Neural cell (in vitro differentiated cells): Measurements from ENCODE around the gene EDRF1. TPM values are rescaled to one million over a fixed set of nuclear protein-coding genes. Genes with fewer than 3 reads are reported as not detected.

ENCODE experiments used
- H2AFZ ChIP-seq: fragments of 200-600, 300-800 bp; sonication (generic), shearing (Covaris generic); 2 replicates; pipeline ENCODE4 v1.6.0; 2014; ENCODE audit warnings: low read depth, mild to moderate bottlenecking, antibody characterized with exemption, low read length, moderate library complexity
- H3F3A ChIP-seq: fragments of 200-600 bp; shearing (Covaris generic); 2 replicates; pipeline ENCODE4 v1.6.1; 2016; ENCODE audit warnings: mild to moderate bottlenecking, moderate library complexity, mixed read lengths, antibody characterized with exemption, low read length; ENCODE audit not compliant: insufficient read depth, poor library complexity, severe bottlenecking
- H3K27ac ChIP-seq: fragments of 200-600, 300-800 bp; sonication (generic), shearing (Covaris generic); 2 replicates; pipeline ENCODE4 v1.5.1; 2014; ENCODE audit warnings: mild to moderate bottlenecking, low read length, moderate library complexity
- H3K27me3 ChIP-seq: fragments of 300-800, 200-600 bp; sonication (generic), shearing (Covaris generic); 2 replicates; pipeline ENCODE4 v1.6.0; 2014; ENCODE audit warnings: mild to moderate bottlenecking, low read depth, low read length, moderate library complexity; ENCODE audit not compliant: insufficient read depth
- H3K36me3 ChIP-seq: fragments of 300-800, 200-600 bp; sonication (generic), shearing (Covaris generic); 2 replicates; pipeline ENCODE4 v1.5.1; 2014; ENCODE audit warnings: mild to moderate bottlenecking, antibody characterized with exemption, low read length, moderate library complexity; ENCODE audit not compliant: insufficient read depth
- H3K4me2 ChIP-seq: fragments of 300-800, 200-600 bp; sonication (generic), shearing (Covaris generic); 2 replicates; pipeline ENCODE4 v1.6.0; 2014; ENCODE audit warnings: mild to moderate bottlenecking, low read length
- H3K4me3 ChIP-seq: fragments of 300-800, 200-600 bp; sonication (generic), shearing (Covaris generic); 2 replicates; pipeline ENCODE4 v1.5.1; 2014; ENCODE audit warnings: mild to moderate bottlenecking, low read length, moderate library complexity
- H3K79me2 ChIP-seq: fragments of 200-600 bp; shearing (Covaris generic); replicated peaks from 2 replicates; pipeline ENCODE4 v1.6.0; 2014; ENCODE audit warnings: mild to moderate bottlenecking, low read length, moderate library complexity; ENCODE audit not compliant: insufficient read depth
- H3K9ac ChIP-seq: fragments of 300-800, 200-600 bp; sonication (generic), shearing (Covaris generic); 2 replicates; pipeline ENCODE4 v1.6.1; 2016; ENCODE audit warnings: mild to moderate bottlenecking, low read length, mixed read lengths
- H3K9me2 ChIP-seq: fragments of 200-600 bp; shearing (Covaris generic); 2 replicates; pipeline ENCODE4 v1.6.1; 2016; ENCODE audit warnings: mild to moderate bottlenecking, low read length, mixed read lengths; ENCODE audit not compliant: insufficient read depth
- H3K9me3 ChIP-seq: fragments of 200-600, 300-800 bp; sonication (generic), shearing (Covaris generic); 2 replicates; pipeline ENCODE4 v1.6.1; 2016; ENCODE audit warnings: mild to moderate bottlenecking, mixed run types, low read length, moderate library complexity, mixed read lengths
- H4K20me1 ChIP-seq: fragments of 200-600 bp; shearing (Covaris generic); 2 replicates; pipeline ENCODE4 v1.6.1; 2016; ENCODE audit warnings: mild to moderate bottlenecking, mixed run types; ENCODE audit not compliant: insufficient read depth
- CTCF ChIP-seq: fragments of 450-650 bp; IDR thresholded peaks from 2 replicates; pipeline ENCODE4 v1.5.1; 2014; ENCODE audit warnings: antibody characterized with exemption, mild to moderate bottlenecking, moderate library complexity; ENCODE audit not compliant: poor library complexity, severe bottlenecking
- EP300 ChIP-seq: fragments of 450-650 bp; conservative IDR thresholded peaks from 2 replicates; pipeline ENCODE4 v1.6.1; 2014; ENCODE audit warnings: antibody characterized with exemption, mild to moderate bottlenecking, moderate library complexity; ENCODE audit not compliant: poor library complexity, severe bottlenecking
- EZH2 ChIP-seq: fragments of 200-600, 300-800 bp; shearing (Covaris generic), sonication (generic); IDR thresholded peaks from 2 replicates; pipeline ENCODE4 v1.6.1; 2014; ENCODE audit warnings: antibody characterized with exemption, low read length, borderline replicate concordance, mild to moderate bottlenecking; ENCODE audit not compliant: insufficient read depth, poor library complexity, severe bottlenecking
- MXI1 ChIP-seq: fragments of 450-650 bp; conservative IDR thresholded peaks from 2 replicates; pipeline ENCODE4 v1.6.1; 2014; ENCODE audit warnings: antibody characterized with exemption, mild to moderate bottlenecking; ENCODE audit not compliant: poor library complexity, severe bottlenecking
- POLR2AphosphoS5 ChIP-seq: IDR thresholded peaks from 2 replicates; pipeline ENCODE4 v1.6.1; 2012
- RAD21 ChIP-seq: fragments of 450-650 bp; conservative IDR thresholded peaks from 2 replicates; pipeline ENCODE4 v1.6.1; 2014; ENCODE audit warnings: antibody characterized with exemption, mild to moderate bottlenecking, moderate library complexity
- REST ChIP-seq: IDR thresholded peaks from 2 replicates; pipeline ENCODE4 v1.6.1; 2012; ENCODE audit warnings: borderline replicate concordance
- SMC3 ChIP-seq: fragments of 450-650 bp; conservative IDR thresholded peaks from 2 replicates; pipeline ENCODE4 v1.6.1; 2014; ENCODE audit warnings: antibody characterized with exemption, mild to moderate bottlenecking, moderate library complexity; ENCODE audit not compliant: poor library complexity
- TAF1 ChIP-seq: IDR thresholded peaks from 2 replicates; pipeline ENCODE4 v1.6.1; 2012; ENCODE audit warnings: low read depth
- polyA plus RNA-seq: library from polyadenylated mRNA; depleted of rRNA; stranded (reverse); fragments of >200 nt; gene quantifications from 2 replicates; pipeline ENCODE4 v1.2.3, GENCODE V29; 2014

EDRF1 gene
- polyA plus RNA-seq, 1 donor from 2014 or later: 54.1 TPM

GRCh38 chr10:125699562-125700143 is 19.9 kb upstream of the EDRF1 start:
- Histone ChIP-seq H3K4me3 (no peak overlapping the region), H4K20me1 (no peaks in the 10 kb centered on the region), H3K36me3 (no peaks in the 10 kb centered on the region)

GRCh38 chr10:125700355-125700911 is 19.1 kb upstream of the EDRF1 start:
- Histone ChIP-seq H4K20me1 (no peaks in the 10 kb centered on the region), H3K9me3 (no peaks in the 10 kb centered on the region), H3K27me3 (no peaks in the 10 kb centered on the region), H2AFZ (no peak overlapping the region), H3K27ac (no peak overlapping the region), H3F3A (no peaks in the 10 kb centered on the region), H3K4me3 (no peak overlapping the region), H3K79me2 (no peaks in the 10 kb centered on the region), H3K9me2 (no peaks in the 10 kb centered on the region), H3K4me2 (no peak overlapping the region), H3K9ac (no peak overlapping the region), H3K36me3 (no peaks in the 10 kb centered on the region)
- TF ChIP-seq EP300: no peak
- no peak for TF ChIP-seq MXI1
- no peak for TF ChIP-seq REST
- peak; percentile 67 for TF ChIP-seq RAD21
- TF ChIP-seq CTCF: peak; percentile 59

More at GRCh38 chr10:125699562-125700143, 19.9 kb upstream of the EDRF1 start:
- no peaks in the 10 kb centered on the region for H3K9me2 ChIP-seq
- no peak overlapping the region for H3K27ac ChIP-seq
- no peak overlapping the region for H3K4me2 ChIP-seq
- H3K9me3 ChIP-seq: no peaks in the 10 kb centered on the region
- no peak for TF ChIP-seq REST
- no peak for TF ChIP-seq SMC3
- TF ChIP-seq MXI1: no peak
- TF ChIP-seq RAD21: no peak
- TF ChIP-seq EP300: no peak
- TF ChIP-seq POLR2AphosphoS5: no peak
- TF ChIP-seq EZH2: no peak
- no peak for TF ChIP-seq CTCF
- no peak for TF ChIP-seq TAF1
- no peak overlapping the region for H3K9ac ChIP-seq
- H3F3A ChIP-seq: no peaks in the 10 kb centered on the region
- no peak overlapping the region for H2AFZ ChIP-seq
- H3K79me2 ChIP-seq: no peaks in the 10 kb centered on the region
- no peaks in the 10 kb centered on the region for H3K27me3 ChIP-seq
